ENCODE results near the gene CDH5. TPM values are rescaled to one million over a fixed set of nuclear protein-coding genes. Genes with fewer than 3 reads are reported as not detected.

Gene CDH5
- total and polyA plus RNA-seq, 2 of the 4 experiments (the other 2 are of a cell fraction), result not detected

DNA sequence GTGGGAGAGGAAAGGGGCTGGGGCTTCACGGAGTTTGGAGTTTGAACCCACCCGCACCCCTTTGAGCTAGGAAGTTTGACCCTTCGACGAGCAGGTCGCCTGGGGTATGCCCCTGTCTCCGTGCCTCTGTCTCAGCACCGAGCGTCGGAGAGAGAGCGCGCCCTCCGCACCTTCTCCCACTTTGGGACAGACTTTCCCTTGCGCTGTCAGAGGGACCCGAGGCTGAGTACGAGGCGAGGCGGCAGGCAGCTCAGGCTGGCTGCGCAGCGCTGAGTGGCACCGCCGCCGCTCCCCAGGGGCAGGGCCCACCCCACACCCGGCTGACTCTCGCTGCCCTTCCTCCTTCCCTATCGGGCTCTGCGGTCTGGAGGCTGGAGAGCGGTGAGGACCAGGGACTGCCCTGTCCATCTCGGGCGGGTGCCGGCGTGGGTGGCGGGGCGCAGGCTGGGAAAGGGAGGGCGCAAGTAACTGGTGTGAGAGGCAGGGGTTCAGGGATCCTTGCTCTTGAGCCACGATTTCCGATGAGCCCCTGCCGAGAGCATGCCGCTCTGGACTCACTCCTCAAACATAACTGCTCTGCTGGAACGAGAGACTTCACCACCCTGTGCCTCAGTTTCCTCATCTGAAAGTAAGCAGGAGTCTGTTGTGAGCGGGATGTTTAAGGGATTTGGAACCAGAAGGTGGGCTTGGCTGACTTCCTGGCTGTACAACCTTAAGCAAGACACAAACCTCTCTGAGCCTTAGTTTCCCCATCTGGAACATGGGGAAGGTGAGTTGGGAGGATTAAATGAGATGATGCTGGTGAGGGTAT lies 61.6 kb downstream of the CDH5 start:
- no peak overlapping the region for H2BK15ac ChIP-seq (ENCODE audit: low read depth, low read length)
- no TSS peak for BruUV-seq (replicated peaks)
- H2BK5ac ChIP-seq (ENCODE audit: low read depth, low read length, poor library complexity, severe bottlenecking), result no peak overlapping the region
- H3K18ac ChIP-seq (ENCODE audit: low read depth, low read length), result no peak overlapping the region
- H2AK5ac ChIP-seq (ENCODE audit: low read depth, low read length), result no peak overlapping the region
- H3K4me3 ChIP-seq (ENCODE audit: insufficient read depth, low read depth, low read length), result no peak overlapping the region
- ChIA-PET CTCF (no interaction called here), POLR2A (ENCODE audit: unreplicated experiment) (no interaction called here)
- H2AFZ ChIP-seq (replicated peaks; ENCODE audit: low read length, poor library complexity), result peak overlapping the region; percentile 72
- no peak overlapping the region for H3K56ac ChIP-seq (ENCODE audit: extremely low read depth, insufficient read depth, low read length)
- H3K27ac ChIP-seq (ENCODE audit: insufficient read depth, low read length), result no peak overlapping the region
- peak overlapping the region; percentile 70; the same call in 1 of the 2 replicates for H3K4me2 ChIP-seq (ENCODE audit: low read depth, low read length)
- no peak overlapping the region for H3K4ac ChIP-seq (ENCODE audit: low read depth, low read length)
- dilution Hi-C loops (cut with HindIII; ENCODE audit: low sequenced_read_pairs, unreplicated experiment) (no loop called here), in situ Hi-C loops (cut with MboI; ENCODE audit: low sequenced_read_pairs) (no loop called here), intact Hi-C loops (cut with micrococcal nuclease) (no loop called here)
- H2AK9ac ChIP-seq (replicated peaks; ENCODE audit: low read depth, low read length, poor library complexity), result peak overlapping the region; percentile 24
- H3K4me1 ChIP-seq (ENCODE audit: control insufficient read depth, insufficient read depth, low read length), result peaks cover 5% of the 10 kb centered on the region
- H3K23ac ChIP-seq (ENCODE audit: low read depth, low read length), result no peak overlapping the region
- no peaks in the 10 kb centered on the region for H3K9me1 ChIP-seq (ENCODE audit: insufficient read depth, low read length)
- no peaks in the 10 kb centered on the region for H3K79me1 ChIP-seq (ENCODE audit: low read depth in 1 of 2, low read length in 2 of 2)
- no peak overlapping the region for H3K9ac ChIP-seq (ENCODE audit: low read depth, low read length)
- WGBS, 2 experiments (ENCODE audit: extremely low coverage in 2 of 2, insufficient read length in 1 of 2), result 2% methylated on average over 12 of the region's 40 CpGs; no CpG with 5 or more reads in 1 of the 2 experiments
- no peak for DNase-seq
- H3K36me3 ChIP-seq (ENCODE audit: control insufficient read depth, insufficient read depth, low read length), result no peaks in the 10 kb centered on the region
- H3K14ac ChIP-seq (replicated peaks; ENCODE audit: low read depth, low read length), result no peak overlapping the region
- H2BK120ac ChIP-seq (ENCODE audit: low read depth, low read length), result no peak overlapping the region
- H4K20me1 ChIP-seq (ENCODE audit: insufficient read depth, low read length), result no peaks in the 10 kb centered on the region
- ATAC-seq (ENCODE audit: low read depth), result peak; percentile 28
- no peak overlapping the region for H4K8ac ChIP-seq (ENCODE audit: low read depth in 2 of 2, low read length in 2 of 2)
- no peaks in the 10 kb centered on the region for H3K9me3 ChIP-seq (ENCODE audit: control insufficient read depth, insufficient read depth, low read length)
- H3K27me3 ChIP-seq (ENCODE audit: control insufficient read depth, insufficient read depth, low read length), result peaks cover 76% of the 10 kb centered on the region
- no peak overlapping the region for H4K5ac ChIP-seq (ENCODE audit: low read depth, low read length)
- H2BK20ac ChIP-seq (ENCODE audit: low read depth, low read length), result no peak overlapping the region
- H4K91ac ChIP-seq (ENCODE audit: insufficient read depth, low read depth, low read length), result no peak overlapping the region
- TF ChIP-seq, protein P1, sequence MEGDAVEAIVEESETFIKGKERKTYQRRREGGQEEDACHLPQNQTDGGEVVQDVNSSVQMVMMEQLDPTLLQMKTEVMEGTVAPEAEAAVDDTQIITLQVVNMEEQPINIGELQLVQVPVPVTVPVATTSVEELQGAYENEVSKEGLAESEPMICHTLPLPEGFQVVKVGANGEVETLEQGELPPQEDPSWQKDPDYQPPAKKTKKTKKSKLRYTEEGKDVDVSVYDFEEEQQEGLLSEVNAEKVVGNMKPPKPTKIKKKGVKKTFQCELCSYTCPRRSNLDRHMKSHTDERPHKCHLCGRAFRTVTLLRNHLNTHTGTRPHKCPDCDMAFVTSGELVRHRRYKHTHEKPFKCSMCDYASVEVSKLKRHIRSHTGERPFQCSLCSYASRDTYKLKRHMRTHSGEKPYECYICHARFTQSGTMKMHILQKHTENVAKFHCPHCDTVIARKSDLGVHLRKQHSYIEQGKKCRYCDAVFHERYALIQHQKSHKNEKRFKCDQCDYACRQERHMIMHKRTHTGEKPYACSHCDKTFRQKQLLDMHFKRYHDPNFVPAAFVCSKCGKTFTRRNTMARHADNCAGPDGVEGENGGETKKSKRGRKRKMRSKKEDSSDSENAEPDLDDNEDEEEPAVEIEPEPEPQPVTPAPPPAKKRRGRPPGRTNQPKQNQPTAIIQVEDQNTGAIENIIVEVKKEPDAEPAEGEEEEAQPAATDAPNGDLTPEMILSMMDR (conservative IDR thresholded peaks at IDR 0.05; ENCODE audit: low read depth, low read length), result no peak
- no peak for TF ChIP-seq RAD21 (IDR thresholded peaks at IDR 0.05; ENCODE audit: low read length)
- TF ChIP-seq NFE2L2 (IDR thresholded peaks at IDR 0.05; ENCODE audit: low read depth, low read length), result no peak
- no peak for TF ChIP-seq USF2 (IDR thresholded peaks at IDR 0.05; ENCODE audit: low read depth, low read length)
- TF ChIP-seq SMC3 (IDR thresholded peaks at IDR 0.05; ENCODE audit: low read depth, low read length), result no peak
- TF ChIP-seq, protein P2, sequence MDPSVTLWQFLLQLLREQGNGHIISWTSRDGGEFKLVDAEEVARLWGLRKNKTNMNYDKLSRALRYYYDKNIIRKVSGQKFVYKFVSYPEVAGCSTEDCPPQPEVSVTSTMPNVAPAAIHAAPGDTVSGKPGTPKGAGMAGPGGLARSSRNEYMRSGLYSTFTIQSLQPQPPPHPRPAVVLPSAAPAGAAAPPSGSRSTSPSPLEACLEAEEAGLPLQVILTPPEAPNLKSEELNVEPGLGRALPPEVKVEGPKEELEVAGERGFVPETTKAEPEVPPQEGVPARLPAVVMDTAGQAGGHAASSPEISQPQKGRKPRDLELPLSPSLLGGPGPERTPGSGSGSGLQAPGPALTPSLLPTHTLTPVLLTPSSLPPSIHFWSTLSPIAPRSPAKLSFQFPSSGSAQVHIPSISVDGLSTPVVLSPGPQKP (IDR thresholded peaks at IDR 0.05; ENCODE audit: borderline replicate concordance, low read depth, low read length), result no peak
- no peak for TF ChIP-seq MAZ (IDR thresholded peaks at IDR 0.05; ENCODE audit: borderline replicate concordance, low read depth, low read length)
- TF ChIP-seq RCOR1 (IDR thresholded peaks at IDR 0.05; ENCODE audit: insufficient replicate concordance, low read length), result no peak
- TF ChIP-seq MAFK (IDR thresholded peaks at IDR 0.05; ENCODE audit: low read depth, low read length), result no peak
- TF ChIP-seq CHD1 (IDR thresholded peaks at IDR 0.05; ENCODE audit: low read depth, low read length), result no peak
- TF ChIP-seq CEBPB (IDR thresholded peaks at IDR 0.05; ENCODE audit: low read depth, low read length), result no peak
- TF ChIP-seq BHLHE40 (IDR thresholded peaks at IDR 0.05; ENCODE audit: low read depth, low read length), result no peak
- TF ChIP-seq POLR2A (IDR thresholded peaks at IDR 0.05; ENCODE audit: low read depth, low read length), result no peak
- no peak for TF ChIP-seq RFX5 (IDR thresholded peaks at IDR 0.05; ENCODE audit: low read depth, low read length)
- no peak for TF ChIP-seq MXI1 (IDR thresholded peaks at IDR 0.05; ENCODE audit: borderline replicate concordance, low read depth, low read length)

All from IMR-90 (cell line).